Retinal pigment epithelial cell (primary cell): ENCODE measurements around the gene SHC2.

ENCODE experiments used
- DNase-seq: peaks from one replicate; pipeline ENCODE4 v3.0.0-alpha.2; 2010; ENCODE audit warnings: low read depth
- H3K4me3 ChIP-seq: 2 replicates; pipeline ENCODE4 v1.5.1; 2011; ENCODE audit warnings: mild to moderate bottlenecking, low read length, control low read depth, moderate library complexity
- TF ChIP-seq, protein P1 (sequence below): conservative IDR thresholded peaks from 2 replicates; pipeline ENCODE4 v1.5.1; 2011; ENCODE audit warnings: low read depth, low read length, control low read depth, inconsistent platforms

SHC2 gene

GRCh38 chr19:379796-380195 lies 81.0 kb downstream of the SHC2 start:
- TF ChIP-seq, protein P1, sequence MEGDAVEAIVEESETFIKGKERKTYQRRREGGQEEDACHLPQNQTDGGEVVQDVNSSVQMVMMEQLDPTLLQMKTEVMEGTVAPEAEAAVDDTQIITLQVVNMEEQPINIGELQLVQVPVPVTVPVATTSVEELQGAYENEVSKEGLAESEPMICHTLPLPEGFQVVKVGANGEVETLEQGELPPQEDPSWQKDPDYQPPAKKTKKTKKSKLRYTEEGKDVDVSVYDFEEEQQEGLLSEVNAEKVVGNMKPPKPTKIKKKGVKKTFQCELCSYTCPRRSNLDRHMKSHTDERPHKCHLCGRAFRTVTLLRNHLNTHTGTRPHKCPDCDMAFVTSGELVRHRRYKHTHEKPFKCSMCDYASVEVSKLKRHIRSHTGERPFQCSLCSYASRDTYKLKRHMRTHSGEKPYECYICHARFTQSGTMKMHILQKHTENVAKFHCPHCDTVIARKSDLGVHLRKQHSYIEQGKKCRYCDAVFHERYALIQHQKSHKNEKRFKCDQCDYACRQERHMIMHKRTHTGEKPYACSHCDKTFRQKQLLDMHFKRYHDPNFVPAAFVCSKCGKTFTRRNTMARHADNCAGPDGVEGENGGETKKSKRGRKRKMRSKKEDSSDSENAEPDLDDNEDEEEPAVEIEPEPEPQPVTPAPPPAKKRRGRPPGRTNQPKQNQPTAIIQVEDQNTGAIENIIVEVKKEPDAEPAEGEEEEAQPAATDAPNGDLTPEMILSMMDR, result no peak
- no peak overlapping the region for H3K4me3 ChIP-seq
- no peak for DNase-seq

DNA sequence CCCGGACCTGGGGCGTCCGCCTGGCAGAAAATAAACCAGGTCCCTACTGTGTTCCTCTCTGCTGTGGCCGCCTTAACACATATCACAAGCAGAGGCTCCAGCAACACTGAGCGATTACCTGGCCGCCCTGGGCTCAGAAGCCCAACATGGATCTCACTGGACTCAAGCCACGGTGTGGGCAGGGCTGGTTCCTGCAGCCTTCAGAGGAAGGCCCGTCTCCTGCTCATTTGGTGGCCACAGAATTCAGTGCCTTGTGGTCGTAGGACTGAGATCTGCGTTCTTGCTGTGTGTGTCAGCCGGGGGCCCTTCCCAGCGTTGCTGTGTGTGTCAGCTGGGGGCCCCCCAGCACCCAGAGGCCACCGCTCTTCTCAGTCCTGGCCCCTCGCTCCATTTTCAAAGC lies 82.1 kb downstream of the SHC2 start:
- DNase-seq, result no peak
- TF ChIP-seq, protein P1, result no peak
- no peak overlapping the region for H3K4me3 ChIP-seq

- H3K4me3 ChIP-seq, result no peak overlapping the region
- no peak for DNase-seq
- TF ChIP-seq, protein P1, result no peak
Measured at GRCh38 chr19:377801-378581, 82.8 kb downstream of the SHC2 start.

DNA sequence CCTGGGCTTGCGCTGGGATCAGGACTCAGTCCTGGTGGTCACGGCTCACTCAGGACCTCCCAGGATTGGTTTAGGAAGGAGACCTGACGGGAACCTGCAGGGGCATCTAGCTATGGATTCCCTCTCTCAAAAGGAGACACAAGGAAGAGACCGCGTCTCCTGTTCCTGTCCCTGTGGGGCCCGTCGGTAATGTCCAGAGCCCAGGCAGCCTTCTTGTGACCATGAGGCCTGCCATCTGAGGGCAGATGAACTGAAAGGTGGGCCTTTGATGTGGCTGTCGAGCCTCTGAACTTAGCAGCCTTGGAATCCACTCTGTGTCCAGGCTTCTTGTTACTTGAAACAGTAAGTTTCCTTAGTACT lies 84.7 kb downstream of the SHC2 start:
- TF ChIP-seq, protein P1, result no peak
- DNase-seq, result no peak
- no peak overlapping the region for H3K4me3 ChIP-seq

GRCh38 chr19:375395-376110 lies 85.3 kb downstream of the SHC2 start:
- DNase-seq, result no peak
- H3K4me3 ChIP-seq, result no peak overlapping the region
- TF ChIP-seq, protein P1, result no peak

- no peak for DNase-seq
- no peak overlapping the region for H3K4me3 ChIP-seq
- TF ChIP-seq, protein P1, result no peak
Measured at GRCh38 chr19:374886-375235, 86.0 kb downstream of the SHC2 start.
